WTC11 (cell line): ENCODE data around the gene CSRP3. TPM values are rescaled to one million over a fixed set of nuclear protein-coding genes. Genes with fewer than 3 reads are reported as not detected.

Experiments used
- ATAC-seq: fragments of 200-7000 bp; cut with Tn5 transposase; 2 replicates; pipeline ENCODE4 v1.10.0; 2021; ENCODE audit warnings: mild to moderate bottlenecking, moderate library complexity
- CTCF ChIA-PET: fragments of 300-600 bp; sonication (Branson Sonifier 250); formaldehyde crosslinking; loops from one replicate; lab custom pipeline; 2021; ENCODE audit warnings: antibody characterized with exemption; lab: Charles Lee
- POLR2A ChIA-PET: fragments of 350-600 bp; sonication (Branson Sonifier 250); formaldehyde crosslinking; loops from one replicate; lab custom pipeline; 2021; ENCODE audit warnings: antibody characterized with exemption; lab: Charles Lee
- DNase-seq: peaks from one replicate; pipeline ENCODE4 v3.0.0; 2021; ENCODE audit warnings: low spot score
- H3K27ac Mint-ChIP-seq: 2 replicates; pipeline ENCODE4 v1.8.0; 2021; ENCODE audit warnings: mixed read lengths
- H3K27me3 Mint-ChIP-seq: 2 replicates; pipeline ENCODE4 v1.8.0; 2021; ENCODE audit warnings: low read depth, mild to moderate bottlenecking, moderate library complexity, mixed read lengths
- H3K36me3 Mint-ChIP-seq: 2 replicates; pipeline ENCODE4 v1.8.0; 2021; ENCODE audit warnings: mixed read lengths
- H3K4me1 Mint-ChIP-seq: 2 replicates; pipeline ENCODE4 v1.8.0; 2022; ENCODE audit warnings: mixed read lengths
- H3K4me3 Mint-ChIP-seq: 2 replicates; pipeline ENCODE4 v1.8.0; 2021; ENCODE audit warnings: mild to moderate bottlenecking, moderate library complexity, mixed read lengths
- H3K9me3 Mint-ChIP-seq: 2 replicates; pipeline ENCODE4 v1.8.0; 2021; ENCODE audit warnings: mixed read lengths
- ELF4 ChIP-seq: sonication (generic); formaldehyde crosslinking; IDR thresholded peaks from 2 replicates; pipeline ENCODE4 v1.8.1; 2022; ENCODE audit warnings: low read depth, mild to moderate bottlenecking, moderate library complexity, missing genetic modification reagents
- FOXP1 ChIP-seq: sonication (generic); formaldehyde crosslinking; IDR thresholded peaks from 2 replicates; pipeline ENCODE4 v1.8.0; 2022; ENCODE audit warnings: missing genetic modification reagents, mild to moderate bottlenecking, moderate library complexity, borderline replicate concordance
- GTF2I ChIP-seq: fragments of 250-450 bp; sonication (Bioruptor Pico); conservative IDR thresholded peaks from 2 replicates; pipeline ENCODE4 v1.4.0; 2021; ENCODE audit warnings: mild to moderate bottlenecking
- IRF2 ChIP-seq: sonication (generic); formaldehyde crosslinking; IDR thresholded peaks from 2 replicates; pipeline ENCODE4 v1.8.0; 2022; ENCODE audit warnings: low read depth, missing genetic modification reagents, borderline replicate concordance
- MYBL2 ChIP-seq: sonication (generic); formaldehyde crosslinking; IDR thresholded peaks from 2 replicates; pipeline ENCODE4 v1.8.1; 2023; ENCODE audit warnings: mild to moderate bottlenecking, moderate library complexity, missing genetic modification reagents
- NFATC4 ChIP-seq: fragments of 250-450 bp; sonication (Bioruptor Pico); IDR thresholded peaks from 2 replicates; pipeline ENCODE4 v1.9.0; 2021; ENCODE audit warnings: mild to moderate bottlenecking
- NR1H2 ChIP-seq: sonication (generic); formaldehyde crosslinking; IDR thresholded peaks from 2 replicates; pipeline ENCODE4 v1.9.0; 2021; ENCODE audit warnings: mild to moderate bottlenecking, moderate library complexity, missing genetic modification reagents
- NR3C1 ChIP-seq: sonication (generic); formaldehyde crosslinking; conservative IDR thresholded peaks from 2 replicates; pipeline ENCODE4 v1.8.1; 2023; ENCODE audit warnings: low read depth, mild to moderate bottlenecking, missing genetic modification reagents
- OVOL2 ChIP-seq: fragments of 250-450 bp; sonication (Bioruptor Pico); IDR thresholded peaks from 2 replicates; pipeline ENCODE4 v1.9.0; 2021; ENCODE audit warnings: mild to moderate bottlenecking, borderline replicate concordance
- SOX15 ChIP-seq: fragments of 250-450 bp; sonication (Bioruptor Pico); IDR thresholded peaks from 2 replicates; pipeline ENCODE4 v1.9.0; 2021; ENCODE audit warnings: mild to moderate bottlenecking
- TEAD4 ChIP-seq: sonication (generic); formaldehyde crosslinking; IDR thresholded peaks from 2 replicates; pipeline ENCODE4 v1.8.0; 2022; ENCODE audit warnings: mild to moderate bottlenecking, missing genetic modification reagents
- TP53 ChIP-seq: sonication (generic); formaldehyde crosslinking; IDR thresholded peaks from 2 replicates; pipeline ENCODE4 v1.8.1; 2023; ENCODE audit warnings: mild to moderate bottlenecking, missing genetic modification reagents
- ZBTB21 ChIP-seq: sonication (generic); formaldehyde crosslinking; IDR thresholded peaks from 2 replicates; pipeline ENCODE4 v1.8.1; 2023; ENCODE audit warnings: mild to moderate bottlenecking, missing genetic modification reagents, borderline replicate concordance
- ZNF416 ChIP-seq: fragments of 250-450 bp; sonication (Bioruptor Pico); IDR thresholded peaks from 2 replicates; pipeline ENCODE4 v1.9.0; 2021; ENCODE audit warnings: mild to moderate bottlenecking, inconsistent platforms
- ZNF671 ChIP-seq: fragments of 250-450 bp; sonication (Bioruptor Pico); IDR thresholded peaks from 2 replicates; pipeline ENCODE4 v1.8.0; 2021; ENCODE audit warnings: mild to moderate bottlenecking
- total RNA-seq: library from RNA; stranded (reverse); gene quantifications from 3 replicates; pipeline ENCODE4 v1.2.3, GENCODE V29; 2021
- TF ChIP-seq, protein P1 (sequence below): sonication (generic); formaldehyde crosslinking; IDR thresholded peaks from 2 replicates; pipeline ENCODE4 v1.8.0; 2023; ENCODE audit warnings: mild to moderate bottlenecking, missing genetic modification reagents
- TF ChIP-seq, protein P2 (sequence below): fragments of 250-450 bp; sonication (Bioruptor Pico); conservative IDR thresholded peaks from 2 replicates; pipeline ENCODE4 v1.9.0; 2021; ENCODE audit warnings: mild to moderate bottlenecking
- TF ChIP-seq, protein P3 (sequence below): sonication (generic); formaldehyde crosslinking; IDR thresholded peaks from 2 replicates; pipeline ENCODE4 v1.8.1; 2023; ENCODE audit warnings: mild to moderate bottlenecking, missing genetic modification reagents
- TF ChIP-seq, protein P4 (sequence below): sonication (generic); formaldehyde crosslinking; IDR thresholded peaks from 2 replicates; pipeline ENCODE4 v1.8.1; 2023; ENCODE audit warnings: mild to moderate bottlenecking, missing genetic modification reagents, borderline replicate concordance
- TF ChIP-seq, protein P5 (sequence below): fragments of 250-450 bp; sonication (Bioruptor Pico); IDR thresholded peaks from 2 replicates; pipeline ENCODE4 v2.1.2; 2022; ENCODE audit warnings: mild to moderate bottlenecking, moderate library complexity
- TF ChIP-seq, protein P6 (sequence below): sonication (generic); formaldehyde crosslinking; IDR thresholded peaks from 2 replicates; pipeline ENCODE4 v1.8.1; 2022; ENCODE audit warnings: missing genetic modification reagents, borderline replicate concordance
- TF ChIP-seq, protein P7 (sequence below): sonication (generic); formaldehyde crosslinking; IDR thresholded peaks from 2 replicates; pipeline ENCODE4 v1.8.1; 2023; ENCODE audit warnings: mild to moderate bottlenecking, missing genetic modification reagents, moderate library complexity

Gene CSRP3
- total RNA-seq, 1 experiment from 2014 or later = not detected

DNA sequence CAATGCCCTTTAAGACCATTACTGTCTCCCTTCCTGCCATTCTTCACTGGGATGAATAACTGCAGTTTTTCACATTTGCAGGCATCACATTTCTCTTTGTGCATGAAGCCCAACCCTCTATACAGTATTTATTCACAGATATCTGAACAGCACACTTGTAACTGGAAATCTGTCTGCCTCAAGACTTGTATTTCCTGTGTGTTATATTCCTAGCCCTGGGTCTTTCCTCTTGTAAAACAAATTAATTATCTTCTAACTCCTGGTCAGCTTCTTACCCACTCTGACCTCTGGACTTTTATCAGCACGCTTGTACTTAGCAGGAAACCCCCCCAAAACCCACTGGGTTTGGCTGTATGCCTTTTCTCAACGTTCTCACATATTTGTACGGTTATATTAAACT, 2.0 kb downstream of the CSRP3 start (continued):
- no peak for TF ChIP-seq FOXP1 (CRISPR knock-in tag)
- no peak for TF ChIP-seq ZNF416 (CRISPR knock-in tag)
- TF ChIP-seq MYBL2 (CRISPR knock-in tag) = no peak
- TF ChIP-seq NR3C1 (CRISPR knock-in tag) = no peak
- TF ChIP-seq, protein P1, sequence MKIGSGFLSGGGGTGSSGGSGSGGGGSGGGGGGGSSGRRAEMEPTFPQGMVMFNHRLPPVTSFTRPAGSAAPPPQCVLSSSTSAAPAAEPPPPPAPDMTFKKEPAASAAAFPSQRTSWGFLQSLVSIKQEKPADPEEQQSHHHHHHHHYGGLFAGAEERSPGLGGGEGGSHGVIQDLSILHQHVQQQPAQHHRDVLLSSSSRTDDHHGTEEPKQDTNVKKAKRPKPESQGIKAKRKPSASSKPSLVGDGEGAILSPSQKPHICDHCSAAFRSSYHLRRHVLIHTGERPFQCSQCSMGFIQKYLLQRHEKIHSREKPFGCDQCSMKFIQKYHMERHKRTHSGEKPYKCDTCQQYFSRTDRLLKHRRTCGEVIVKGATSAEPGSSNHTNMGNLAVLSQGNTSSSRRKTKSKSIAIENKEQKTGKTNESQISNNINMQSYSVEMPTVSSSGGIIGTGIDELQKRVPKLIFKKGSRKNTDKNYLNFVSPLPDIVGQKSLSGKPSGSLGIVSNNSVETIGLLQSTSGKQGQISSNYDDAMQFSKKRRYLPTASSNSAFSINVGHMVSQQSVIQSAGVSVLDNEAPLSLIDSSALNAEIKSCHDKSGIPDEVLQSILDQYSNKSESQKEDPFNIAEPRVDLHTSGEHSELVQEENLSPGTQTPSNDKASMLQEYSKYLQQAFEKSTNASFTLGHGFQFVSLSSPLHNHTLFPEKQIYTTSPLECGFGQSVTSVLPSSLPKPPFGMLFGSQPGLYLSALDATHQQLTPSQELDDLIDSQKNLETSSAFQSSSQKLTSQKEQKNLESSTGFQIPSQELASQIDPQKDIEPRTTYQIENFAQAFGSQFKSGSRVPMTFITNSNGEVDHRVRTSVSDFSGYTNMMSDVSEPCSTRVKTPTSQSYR (CRISPR knock-in tag) = no peak
- no peak for TF ChIP-seq NR1H2 (CRISPR knock-in tag)
- no peak for TF ChIP-seq NFATC4 (CRISPR knock-in tag)
- TF ChIP-seq IRF2 (CRISPR knock-in tag) = no peak
- TF ChIP-seq, protein P2, sequence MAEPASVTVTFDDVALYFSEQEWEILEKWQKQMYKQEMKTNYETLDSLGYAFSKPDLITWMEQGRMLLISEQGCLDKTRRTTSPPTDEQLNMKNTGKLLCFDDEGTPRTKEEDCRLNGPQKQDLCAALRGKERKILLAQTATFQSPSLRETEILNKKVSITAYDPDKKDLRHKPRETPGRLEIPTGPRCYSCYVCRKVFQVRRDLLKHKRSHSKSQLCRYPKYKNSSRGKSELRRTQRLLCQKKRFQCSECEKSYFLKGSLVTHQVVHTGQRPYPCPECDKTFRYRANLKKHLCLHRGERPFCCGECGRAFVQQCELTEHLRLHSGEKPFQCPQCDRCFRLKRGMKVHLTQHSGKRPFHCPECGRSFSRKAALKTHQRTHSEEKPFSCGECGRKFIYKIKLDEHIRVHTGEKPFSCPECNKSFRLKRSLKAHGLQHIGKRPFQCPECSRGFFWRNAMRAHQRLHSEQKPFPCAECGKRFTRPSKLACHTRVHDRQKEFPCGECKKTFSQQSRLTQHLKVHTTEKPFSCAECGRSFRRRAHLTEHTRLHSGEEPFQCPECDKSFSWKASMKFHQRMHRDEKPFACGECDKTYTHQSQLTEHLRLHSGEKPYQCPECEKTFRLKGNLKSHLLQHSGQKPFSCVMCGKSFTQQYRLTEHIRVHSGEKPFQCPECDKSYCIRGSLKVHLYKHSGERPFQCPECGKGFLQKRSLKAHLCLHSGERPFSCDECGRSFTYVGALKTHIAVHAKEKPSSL (CRISPR knock-in tag) = no peak
- TF ChIP-seq ZNF671 (CRISPR knock-in tag) = no peak
- no peak for TF ChIP-seq ELF4 (CRISPR knock-in tag)

DNA sequence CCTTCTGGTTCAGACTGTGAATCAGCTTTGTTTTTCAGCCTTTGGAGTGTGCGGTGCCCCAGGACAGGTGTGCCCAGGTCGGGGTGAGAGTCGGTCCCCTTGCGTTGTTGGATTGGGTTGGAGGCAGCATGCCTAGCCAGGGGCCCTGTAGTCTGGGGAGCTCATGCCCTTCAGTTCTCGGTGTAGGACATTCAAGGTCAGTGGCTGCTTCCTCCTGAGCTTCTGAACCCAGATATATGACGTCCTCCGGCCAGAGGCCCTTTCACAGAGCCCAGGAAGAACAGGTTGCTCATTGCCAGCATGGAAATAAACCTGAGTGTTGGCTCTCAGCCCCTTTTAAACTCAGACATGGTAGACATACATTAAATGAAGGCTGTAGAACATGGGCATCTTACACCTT, 2.7 kb downstream of the CSRP3 start:
- DNase-seq (no peak), ATAC-seq (no peak)
- H3K9me3 Mint-ChIP-seq = peaks cover 8% of the 10 kb centered on the region
- CTCF ChIA-PET = interaction anchor here (1.1 kb wide), 1 partner anchor 80 kb away, joined by 3 read pairs; no protein-coding TSS in a partner anchor
- H3K27ac Mint-ChIP-seq = no peak overlapping the region
- TF ChIP-seq TP53 (no peak), SOX15 (CRISPR knock-in tag) (no peak), OVOL2 (CRISPR knock-in tag) (no peak), GTF2I (CRISPR knock-in tag) (no peak), TEAD4 (no peak), ZBTB21 (CRISPR knock-in tag) (no peak)
- TF ChIP-seq, protein P3, sequence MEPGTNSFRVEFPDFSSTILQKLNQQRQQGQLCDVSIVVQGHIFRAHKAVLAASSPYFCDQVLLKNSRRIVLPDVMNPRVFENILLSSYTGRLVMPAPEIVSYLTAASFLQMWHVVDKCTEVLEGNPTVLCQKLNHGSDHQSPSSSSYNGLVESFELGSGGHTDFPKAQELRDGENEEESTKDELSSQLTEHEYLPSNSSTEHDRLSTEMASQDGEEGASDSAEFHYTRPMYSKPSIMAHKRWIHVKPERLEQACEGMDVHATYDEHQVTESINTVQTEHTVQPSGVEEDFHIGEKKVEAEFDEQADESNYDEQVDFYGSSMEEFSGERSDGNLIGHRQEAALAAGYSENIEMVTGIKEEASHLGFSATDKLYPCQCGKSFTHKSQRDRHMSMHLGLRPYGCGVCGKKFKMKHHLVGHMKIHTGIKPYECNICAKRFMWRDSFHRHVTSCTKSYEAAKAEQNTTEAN (CRISPR knock-in tag) = no peak
- TF ChIP-seq, protein P4, sequence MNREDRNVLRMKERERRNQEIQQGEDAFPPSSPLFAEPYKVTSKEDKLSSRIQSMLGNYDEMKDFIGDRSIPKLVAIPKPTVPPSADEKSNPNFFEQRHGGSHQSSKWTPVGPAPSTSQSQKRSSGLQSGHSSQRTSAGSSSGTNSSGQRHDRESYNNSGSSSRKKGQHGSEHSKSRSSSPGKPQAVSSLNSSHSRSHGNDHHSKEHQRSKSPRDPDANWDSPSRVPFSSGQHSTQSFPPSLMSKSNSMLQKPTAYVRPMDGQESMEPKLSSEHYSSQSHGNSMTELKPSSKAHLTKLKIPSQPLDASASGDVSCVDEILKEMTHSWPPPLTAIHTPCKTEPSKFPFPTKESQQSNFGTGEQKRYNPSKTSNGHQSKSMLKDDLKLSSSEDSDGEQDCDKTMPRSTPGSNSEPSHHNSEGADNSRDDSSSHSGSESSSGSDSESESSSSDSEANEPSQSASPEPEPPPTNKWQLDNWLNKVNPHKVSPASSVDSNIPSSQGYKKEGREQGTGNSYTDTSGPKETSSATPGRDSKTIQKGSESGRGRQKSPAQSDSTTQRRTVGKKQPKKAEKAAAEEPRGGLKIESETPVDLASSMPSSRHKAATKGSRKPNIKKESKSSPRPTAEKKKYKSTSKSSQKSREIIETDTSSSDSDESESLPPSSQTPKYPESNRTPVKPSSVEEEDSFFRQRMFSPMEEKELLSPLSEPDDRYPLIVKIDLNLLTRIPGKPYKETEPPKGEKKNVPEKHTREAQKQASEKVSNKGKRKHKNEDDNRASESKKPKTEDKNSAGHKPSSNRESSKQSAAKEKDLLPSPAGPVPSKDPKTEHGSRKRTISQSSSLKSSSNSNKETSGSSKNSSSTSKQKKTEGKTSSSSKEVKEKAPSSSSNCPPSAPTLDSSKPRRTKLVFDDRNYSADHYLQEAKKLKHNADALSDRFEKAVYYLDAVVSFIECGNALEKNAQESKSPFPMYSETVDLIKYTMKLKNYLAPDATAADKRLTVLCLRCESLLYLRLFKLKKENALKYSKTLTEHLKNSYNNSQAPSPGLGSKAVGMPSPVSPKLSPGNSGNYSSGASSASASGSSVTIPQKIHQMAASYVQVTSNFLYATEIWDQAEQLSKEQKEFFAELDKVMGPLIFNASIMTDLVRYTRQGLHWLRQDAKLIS (CRISPR knock-in tag) = no peak
- TF ChIP-seq, protein P5, sequence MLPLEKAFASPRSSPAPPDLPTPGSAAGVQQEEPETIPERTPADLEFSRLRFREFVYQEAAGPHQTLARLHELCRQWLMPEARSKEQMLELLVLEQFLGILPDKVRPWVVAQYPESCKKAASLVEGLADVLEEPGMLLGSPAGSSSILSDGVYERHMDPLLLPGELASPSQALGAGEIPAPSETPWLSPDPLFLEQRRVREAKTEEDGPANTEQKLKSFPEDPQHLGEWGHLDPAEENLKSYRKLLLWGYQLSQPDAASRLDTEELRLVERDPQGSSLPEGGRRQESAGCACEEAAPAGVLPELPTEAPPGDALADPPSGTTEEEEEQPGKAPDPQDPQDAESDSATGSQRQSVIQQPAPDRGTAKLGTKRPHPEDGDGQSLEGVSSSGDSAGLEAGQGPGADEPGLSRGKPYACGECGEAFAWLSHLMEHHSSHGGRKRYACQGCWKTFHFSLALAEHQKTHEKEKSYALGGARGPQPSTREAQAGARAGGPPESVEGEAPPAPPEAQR = no peak
- TF ChIP-seq, protein P6, sequence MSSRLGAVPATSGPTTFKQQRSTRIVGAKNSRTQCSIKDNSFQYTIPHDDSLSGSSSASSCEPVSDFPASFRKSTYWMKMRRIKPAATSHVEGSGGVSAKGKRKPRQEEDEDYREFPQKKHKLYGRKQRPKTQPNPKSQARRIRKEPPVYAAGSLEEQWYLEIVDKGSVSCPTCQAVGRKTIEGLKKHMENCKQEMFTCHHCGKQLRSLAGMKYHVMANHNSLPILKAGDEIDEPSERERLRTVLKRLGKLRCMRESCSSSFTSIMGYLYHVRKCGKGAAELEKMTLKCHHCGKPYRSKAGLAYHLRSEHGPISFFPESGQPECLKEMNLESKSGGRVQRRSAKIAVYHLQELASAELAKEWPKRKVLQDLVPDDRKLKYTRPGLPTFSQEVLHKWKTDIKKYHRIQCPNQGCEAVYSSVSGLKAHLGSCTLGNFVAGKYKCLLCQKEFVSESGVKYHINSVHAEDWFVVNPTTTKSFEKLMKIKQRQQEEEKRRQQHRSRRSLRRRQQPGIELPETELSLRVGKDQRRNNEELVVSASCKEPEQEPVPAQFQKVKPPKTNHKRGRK (CRISPR knock-in tag) = no peak
- TF ChIP-seq, protein P7, sequence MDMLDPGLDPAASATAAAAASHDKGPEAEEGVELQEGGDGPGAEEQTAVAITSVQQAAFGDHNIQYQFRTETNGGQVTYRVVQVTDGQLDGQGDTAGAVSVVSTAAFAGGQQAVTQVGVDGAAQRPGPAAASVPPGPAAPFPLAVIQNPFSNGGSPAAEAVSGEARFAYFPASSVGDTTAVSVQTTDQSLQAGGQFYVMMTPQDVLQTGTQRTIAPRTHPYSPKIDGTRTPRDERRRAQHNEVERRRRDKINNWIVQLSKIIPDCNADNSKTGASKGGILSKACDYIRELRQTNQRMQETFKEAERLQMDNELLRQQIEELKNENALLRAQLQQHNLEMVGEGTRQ (CRISPR knock-in tag) = no peak
- TF ChIP-seq, all 79 proteins: peak for 0
- POLR2A ChIA-PET = no interaction called here
- Mint-ChIP-seq H3K27me3 (no peaks in the 10 kb centered on the region), H3K4me1 (no peaks in the 10 kb centered on the region), H3K4me3 (no peak overlapping the region), H3K36me3 (no peaks in the 10 kb centered on the region)
